ENCODE data around the gene THSD4. TPM values are rescaled to one million over a fixed set of nuclear protein-coding genes. Genes with fewer than 3 reads are reported as not detected.

The THSD4 gene
- total and polyA plus RNA-seq, 2 donors (not counting 1 experiment from before 2014, with no cell fraction given): 43.1 to 95.5 TPM

GRCh38 chr15:71657141-71657540 is 541.9 kb downstream of the THSD4 start:
- Histone ChIP-seq H3K9me3 (ENCODE audit: control insufficient read depth, insufficient read depth, low read depth, low read length) (no peaks in the 10 kb centered on the region), H3K4me2 (ENCODE audit: extremely low read depth, insufficient read depth, low read length) (no peak overlapping the region), H3K79me2 (ENCODE audit: control insufficient read depth, insufficient read depth, low read length) (no peaks in the 10 kb centered on the region), H4K20me1 (ENCODE audit: control insufficient read depth, extremely low read depth, insufficient read depth, low read length) (no peaks in the 10 kb centered on the region), H3K27ac (ENCODE audit: insufficient read depth, low read length) (no peak overlapping the region), H3K27me3 (ENCODE audit: control insufficient read depth, insufficient read depth, low read length) (no peaks in the 10 kb centered on the region), H3K9ac (ENCODE audit: insufficient read depth, low read length) (no peak overlapping the region), H3K4me1 (ENCODE audit: control insufficient read depth, extremely low read depth, insufficient read depth, low read length) (no peaks in the 10 kb centered on the region), H3K4me3 (replicated peaks in 1 of 4; ENCODE audit: control extremely low read depth in 1 of 4, insufficient read depth in 1 of 4, low read depth in 3 of 4, low read length in 4 of 4) (no peak overlapping the region), H3K36me3 (ENCODE audit: control insufficient read depth, insufficient read depth, low read length) (no peaks in the 10 kb centered on the region), H2AFZ (ENCODE audit: low read length) (no peak overlapping the region)
- no peak for DNase-seq (ENCODE audit: low read depth in 2 of 2)
- TF ChIP-seq EZH2 (IDR thresholded peaks at IDR 0.05; ENCODE audit: low read length, missing control alignments): no peak
- TF ChIP-seq, protein P1, sequence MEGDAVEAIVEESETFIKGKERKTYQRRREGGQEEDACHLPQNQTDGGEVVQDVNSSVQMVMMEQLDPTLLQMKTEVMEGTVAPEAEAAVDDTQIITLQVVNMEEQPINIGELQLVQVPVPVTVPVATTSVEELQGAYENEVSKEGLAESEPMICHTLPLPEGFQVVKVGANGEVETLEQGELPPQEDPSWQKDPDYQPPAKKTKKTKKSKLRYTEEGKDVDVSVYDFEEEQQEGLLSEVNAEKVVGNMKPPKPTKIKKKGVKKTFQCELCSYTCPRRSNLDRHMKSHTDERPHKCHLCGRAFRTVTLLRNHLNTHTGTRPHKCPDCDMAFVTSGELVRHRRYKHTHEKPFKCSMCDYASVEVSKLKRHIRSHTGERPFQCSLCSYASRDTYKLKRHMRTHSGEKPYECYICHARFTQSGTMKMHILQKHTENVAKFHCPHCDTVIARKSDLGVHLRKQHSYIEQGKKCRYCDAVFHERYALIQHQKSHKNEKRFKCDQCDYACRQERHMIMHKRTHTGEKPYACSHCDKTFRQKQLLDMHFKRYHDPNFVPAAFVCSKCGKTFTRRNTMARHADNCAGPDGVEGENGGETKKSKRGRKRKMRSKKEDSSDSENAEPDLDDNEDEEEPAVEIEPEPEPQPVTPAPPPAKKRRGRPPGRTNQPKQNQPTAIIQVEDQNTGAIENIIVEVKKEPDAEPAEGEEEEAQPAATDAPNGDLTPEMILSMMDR (conservative IDR thresholded peaks at IDR 0.05 in 1 of 2, IDR thresholded peaks at IDR 0.05 in 1 of 2; ENCODE audit: low read depth in 1 of 2, low read length in 2 of 2): no peak

GRCh38 chr15:71658036-71658435 is 542.8 kb downstream of the THSD4 start:
- no peaks in the 10 kb centered on the region for H3K79me2 ChIP-seq (ENCODE audit: control insufficient read depth, insufficient read depth, low read length)
- H2AFZ ChIP-seq (ENCODE audit: low read length): no peak overlapping the region
- H3K27ac ChIP-seq (ENCODE audit: insufficient read depth, low read length): no peak overlapping the region
- H3K27me3 ChIP-seq (ENCODE audit: control insufficient read depth, insufficient read depth, low read length): no peaks in the 10 kb centered on the region
- H3K36me3 ChIP-seq (ENCODE audit: control insufficient read depth, insufficient read depth, low read length): no peaks in the 10 kb centered on the region
- no peaks in the 10 kb centered on the region for H3K9me3 ChIP-seq (ENCODE audit: control insufficient read depth, insufficient read depth, low read depth, low read length)
- H3K9ac ChIP-seq (ENCODE audit: insufficient read depth, low read length): no peak overlapping the region
- TF ChIP-seq, protein P1 (conservative IDR thresholded peaks at IDR 0.05 in 1 of 2, IDR thresholded peaks at IDR 0.05 in 1 of 2; ENCODE audit: low read depth in 1 of 2, low read length in 2 of 2): no peak
- no peak for TF ChIP-seq EZH2 (IDR thresholded peaks at IDR 0.05; ENCODE audit: low read length, missing control alignments)
- no peak overlapping the region for H3K4me3 ChIP-seq (replicated peaks in 1 of 4; ENCODE audit: control extremely low read depth in 1 of 4, insufficient read depth in 1 of 4, low read depth in 3 of 4, low read length in 4 of 4)
- no peaks in the 10 kb centered on the region for H3K4me1 ChIP-seq (ENCODE audit: control insufficient read depth, extremely low read depth, insufficient read depth, low read length)
- no peak overlapping the region for H3K4me2 ChIP-seq (ENCODE audit: extremely low read depth, insufficient read depth, low read length)
- DNase-seq (ENCODE audit: low read depth in 2 of 2): no peak
- H4K20me1 ChIP-seq (ENCODE audit: control insufficient read depth, extremely low read depth, insufficient read depth, low read length): no peaks in the 10 kb centered on the region

GRCh38 chr15:71658827-71659729 is 543.8 kb downstream of the THSD4 start:
- Histone ChIP-seq H3K9me3 (ENCODE audit: control insufficient read depth, insufficient read depth, low read depth, low read length) (no peaks in the 10 kb centered on the region), H3K79me2 (ENCODE audit: control insufficient read depth, insufficient read depth, low read length) (no peaks in the 10 kb centered on the region), H3K27ac (ENCODE audit: insufficient read depth, low read length) (no peak overlapping the region), H3K4me3 (replicated peaks in 1 of 4; ENCODE audit: control extremely low read depth in 1 of 4, insufficient read depth in 1 of 4, low read depth in 3 of 4, low read length in 4 of 4) (no peak overlapping the region), H2AFZ (ENCODE audit: low read length) (no peak overlapping the region), H3K27me3 (ENCODE audit: control insufficient read depth, insufficient read depth, low read length) (no peaks in the 10 kb centered on the region), H3K9ac (ENCODE audit: insufficient read depth, low read length) (no peak overlapping the region), H3K4me2 (ENCODE audit: extremely low read depth, insufficient read depth, low read length) (no peak overlapping the region), H4K20me1 (ENCODE audit: control insufficient read depth, extremely low read depth, insufficient read depth, low read length) (no peaks in the 10 kb centered on the region), H3K36me3 (ENCODE audit: control insufficient read depth, insufficient read depth, low read length) (no peaks in the 10 kb centered on the region), H3K4me1 (ENCODE audit: control insufficient read depth, extremely low read depth, insufficient read depth, low read length) (no peaks in the 10 kb centered on the region)
- TF ChIP-seq, protein P1 (conservative IDR thresholded peaks at IDR 0.05 in 1 of 2, IDR thresholded peaks at IDR 0.05 in 1 of 2; ENCODE audit: low read depth in 1 of 2, low read length in 2 of 2): no peak
- TF ChIP-seq EZH2 (IDR thresholded peaks at IDR 0.05; ENCODE audit: low read length, missing control alignments): no peak
- DNase-seq (ENCODE audit: low read depth in 2 of 2): no peak

Measured in fibroblast of lung (primary cell).